ENCODE data around the gene ACSS2. TPM values are rescaled to one million over a fixed set of nuclear protein-coding genes. Genes with fewer than 3 reads are reported as not detected.

ACSS2 gene
- total and polyA plus RNA-seq, 10 of the 15 experiments (the other 5 are each of a cell fraction or from before 2014, with no cell fraction given): 2.8 to 37.2 (median 24.2) TPM

GRCh38 chr20:34883087-34883688, 6.8 kb downstream of the ACSS2 start (continued):
- TF ChIP-seq EZH2 (IDR thresholded peaks at IDR 0.05; ENCODE audit: borderline replicate concordance, control insufficient read depth, low read depth, low read length) (no peak), BACH1 (IDR thresholded peaks at IDR 0.05; ENCODE audit: borderline replicate concordance) (no peak), MYB (IDR thresholded peaks at IDR 0.05; ENCODE audit: borderline replicate concordance, low read depth, low read length) (no peak), LARP7 (IDR thresholded peaks at IDR 0.05) (no peak), RAD51 (IDR thresholded peaks at IDR 0.05) (no peak), TBL1XR1 (IDR thresholded peaks at IDR 0.05; ENCODE audit: low read depth, low read length) (no peak)

- Histone ChIP-seq H2AFZ (ENCODE audit: control insufficient read depth, low read depth, low read length) (no peak overlapping the region), H4K20me1 (ENCODE audit: control insufficient read depth, insufficient read depth) (no peaks in the 10 kb centered on the region), H3K4me2 (ENCODE audit: control insufficient read depth, insufficient read depth) (no peak overlapping the region), H3K36me3 (ENCODE audit: control insufficient read depth in 2 of 2, insufficient read depth in 2 of 2, low read length in 1 of 2) (no peaks in the 10 kb centered on the region), H3K27ac (ENCODE audit: control insufficient read depth, insufficient read depth) (no peak overlapping the region), H3K79me2 (ENCODE audit: control insufficient read depth, insufficient read depth, low read length) (no peaks in the 10 kb centered on the region), H3K27me3 (replicated peaks in 1 of 2; ENCODE audit: control insufficient read depth in 2 of 2, insufficient read depth in 2 of 2, low read length in 1 of 2) (no peaks in the 10 kb centered on the region), H3K4me3 (no peak overlapping the region), H3K9ac (ENCODE audit: control insufficient read depth, insufficient read depth, low read length) (no peak overlapping the region), H3K4me1 (ENCODE audit: control insufficient read depth, insufficient read depth, low read length) (peaks cover 17% of the 10 kb centered on the region; the same call in 1 of the 2 replicates), H3K9me3 (replicated peaks; ENCODE audit: control insufficient read depth, insufficient read depth, low read length) (no peaks in the 10 kb centered on the region)
- no peak for ATAC-seq
- 49% methylated on average over 4 of the region's 4 CpGs for WGBS (ENCODE audit: insufficient coverage, insufficient replicate concordance, low lambda C conversion rate, missing lambda C conversion rate)
- FAIRE-seq: no peak
- BruUV-seq (replicated peaks): no TSS peak
- ChIA-PET POLR2A (no interaction called here), CTCF (interaction anchor here (1.2 kb wide), 1 partner anchor 12 kb away, joined by 3 read pairs; no protein-coding TSS in a partner anchor), SMC1A (ENCODE audit: uncharacterized antibody, unreplicated experiment) (interaction anchor here (1.5 kb wide), 1 partner anchor 10 kb away, joined by 3 read pairs; no protein-coding TSS in a partner anchor), RAD21 (ENCODE audit: unreplicated experiment) (no interaction called here)
- intact Hi-C loops (cut with micrococcal nuclease; ENCODE audit: unreplicated experiment) (no loop called here), in situ Hi-C loops (cut with MboI) (no loop called here)
- DNase-seq (ENCODE audit: low read depth, low spot score): no peak
- no peak for TF ChIP-seq NR2C1 (IDR thresholded peaks at IDR 0.05)
- no peak for TF ChIP-seq HSF1 (IDR thresholded peaks at IDR 0.05; ENCODE audit: low read depth, low read length)
- no peak for TF ChIP-seq RCOR1 (conservative IDR thresholded peaks at IDR 0.05; ENCODE audit: low read depth, low read length)
- TF ChIP-seq RELB (IDR thresholded peaks at IDR 0.05; ENCODE audit: low read depth): no peak
- TF ChIP-seq NRF1 (conservative IDR thresholded peaks at IDR 0.05; ENCODE audit: low read depth, low read length): no peak
- no peak for TF ChIP-seq IKZF1 (conservative IDR thresholded peaks at IDR 0.05)
- no peak for TF ChIP-seq MEF2A (IDR thresholded peaks at IDR 0.05; ENCODE audit: insufficient read depth, low read depth, low read length)
- TF ChIP-seq HDAC6 (IDR thresholded peaks at IDR 0.05; ENCODE audit: unreplicated experiment): no peak
- TF ChIP-seq ATF3 (IDR thresholded peaks at IDR 0.05; ENCODE audit: borderline replicate concordance, extremely low read depth, low read depth, low read length): no peak
- no peak for TF ChIP-seq SREBF1 (IDR thresholded peaks at IDR 0.05; ENCODE audit: low read length)
- TF ChIP-seq NBN (IDR thresholded peaks at IDR 0.05): no peak
- TF ChIP-seq POLR2A (IDR thresholded peaks at IDR 0.05; ENCODE audit: low read depth, low read length): no peak
Measured at GRCh38 chr20:34883809-34884208, 7.4 kb downstream of the ACSS2 start.

All from GM12878 (cell line).